ENCODE measurements around the gene CORO7. TPM values are rescaled to one million over a fixed set of nuclear protein-coding genes. Genes with fewer than 3 reads are reported as not detected.
"Not testable (repeated sequence)": the region's sequence is repeated elsewhere in the genome, so short reads cannot be mapped to it uniquely, and the experiment has no call there.

Gene CORO7
- total RNA-seq, 1 donor from 2014 or later = 9.6 TPM

DNA sequence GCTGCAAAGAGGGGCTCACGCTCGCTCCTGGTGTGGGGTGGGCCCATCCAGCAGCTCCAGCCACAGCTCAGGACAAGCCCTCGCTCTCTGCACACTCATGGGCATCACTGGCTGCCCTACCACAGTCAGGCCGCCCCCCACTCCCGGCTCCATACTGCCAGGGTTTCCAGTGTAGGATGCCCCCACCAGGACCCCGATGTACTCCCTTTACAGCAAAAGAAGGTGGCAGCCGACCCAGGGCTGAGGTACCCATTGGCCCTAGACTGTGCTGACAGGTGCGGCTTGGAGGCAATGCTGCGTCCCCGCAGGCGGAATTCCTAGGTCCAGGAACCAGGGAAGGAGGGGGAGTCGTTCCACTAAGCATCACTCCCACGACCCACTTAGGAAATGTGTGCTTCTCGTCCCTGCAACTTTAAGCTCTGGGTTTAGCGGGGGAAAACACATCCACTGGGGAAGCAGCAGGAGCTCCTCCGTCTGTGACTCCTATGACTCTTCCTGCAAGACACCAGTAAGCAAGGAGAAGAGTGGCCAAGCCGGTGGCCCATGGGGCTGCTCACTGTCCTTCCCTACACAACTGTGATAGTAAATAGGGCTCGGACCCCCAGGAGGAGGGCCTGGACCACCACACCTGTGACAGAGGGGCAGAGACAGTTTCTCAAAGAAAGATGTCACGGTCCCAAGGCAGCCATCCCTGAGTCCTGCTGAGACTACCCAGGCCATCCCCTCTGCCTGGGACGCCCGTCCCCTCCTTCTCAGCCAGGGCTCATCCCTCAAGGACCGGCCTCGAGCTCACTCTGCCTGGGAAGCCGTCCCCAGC is 13.1 kb downstream of the CORO7 start:
- ATAC-seq = peak; percentile 2
- no peak for DNase-seq (ENCODE audit: low spot score)

- ATAC-seq = peak; percentile 96
- peak; percentile 83 for DNase-seq (ENCODE audit: low spot score)
These were observed 13.8 kb downstream of the CORO7 start for GRCh38 chr16:4402439-4403132.

DNA sequence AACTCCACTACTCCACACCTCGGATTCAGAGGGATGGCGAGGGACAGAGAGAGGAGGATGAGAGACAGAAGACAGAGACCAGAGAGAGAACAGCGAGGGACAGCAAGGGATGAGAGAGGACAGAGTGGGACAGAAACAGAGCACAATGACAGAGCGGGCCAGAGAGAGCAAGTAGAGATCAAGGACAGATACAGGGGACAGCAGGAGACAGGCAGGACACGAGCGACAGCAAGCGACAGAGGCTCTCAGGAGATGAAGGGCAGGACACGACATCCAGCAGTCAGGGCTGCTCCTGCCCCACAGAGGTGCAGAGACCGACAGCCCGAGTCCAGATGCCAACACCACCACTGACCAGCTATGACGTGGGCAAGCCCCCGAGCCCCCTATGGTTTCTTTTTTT is 14.9 kb downstream of the CORO7 start:
- DNase-seq (ENCODE audit: low spot score) (no peak), ATAC-seq (no peak)

DNA sequence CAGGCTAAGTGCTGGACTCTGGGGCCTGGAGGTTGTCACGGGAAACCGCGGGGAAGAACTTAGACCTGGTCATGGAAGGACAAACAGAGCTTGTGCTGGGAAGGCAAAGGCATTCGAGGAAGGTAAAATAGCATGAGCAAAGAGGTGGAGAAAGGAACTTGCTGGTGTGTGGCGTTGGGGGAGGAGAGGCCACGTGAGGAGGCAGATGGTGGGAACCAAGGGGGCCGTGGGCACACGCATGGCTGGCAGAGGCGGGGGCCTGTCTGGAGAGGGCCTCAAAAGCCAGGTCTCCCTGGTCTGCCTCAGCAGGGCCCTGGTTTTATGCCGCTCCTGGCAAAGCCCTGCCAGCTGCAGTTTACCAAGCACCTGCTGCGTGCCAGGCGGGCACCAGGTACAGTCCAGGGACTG is 15.3 kb downstream of the CORO7 start:
- ATAC-seq (no peak), DNase-seq (ENCODE audit: low spot score) (no peak)

- ATAC-seq (no peak), DNase-seq (ENCODE audit: low spot score) (no peak)
These were observed 17.2 kb downstream of the CORO7 start for GRCh38 chr16:4399001-4399730.

DNA sequence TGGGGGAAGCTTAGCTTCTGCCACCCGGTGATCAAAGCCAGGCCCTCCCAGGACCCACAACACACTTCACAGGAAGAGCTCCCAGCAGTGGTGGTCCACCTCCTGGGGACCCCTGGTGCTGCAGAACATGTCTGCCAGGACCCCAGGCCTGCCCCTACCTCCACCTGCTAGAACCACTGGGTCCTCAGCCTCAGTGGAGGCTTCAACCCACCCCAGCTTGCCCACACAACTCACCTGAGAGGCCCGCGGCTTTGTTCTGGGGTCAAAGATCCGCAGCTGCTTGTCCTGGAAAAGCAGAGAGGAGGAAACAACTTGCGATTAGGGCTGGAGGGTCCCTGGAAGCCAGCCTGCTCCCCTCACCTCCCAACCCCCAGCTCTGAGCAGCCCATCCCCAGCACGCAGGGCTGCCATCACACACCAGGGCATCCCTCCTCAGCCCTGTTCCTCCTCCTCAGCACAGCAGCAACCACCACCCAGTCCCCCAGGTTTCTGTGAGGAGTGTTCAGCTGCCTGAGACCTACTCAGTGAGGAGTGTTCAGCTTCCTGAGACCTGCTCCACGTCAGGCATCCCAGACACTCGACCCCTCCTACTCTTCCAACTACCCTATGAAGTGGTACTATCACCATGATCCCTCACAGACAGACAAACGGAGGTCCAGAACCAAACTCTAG is 21.2 kb downstream of the CORO7 start:
- ATAC-seq (no peak), DNase-seq (ENCODE audit: low spot score) (no peak)

GRCh38 chr16:4393850-4394249 is 22.5 kb downstream of the CORO7 start:
- not testable (repeated sequence) for ATAC-seq; DNase-seq (ENCODE audit: low spot score)

GRCh38 chr16:4393240-4393600 is 23.2 kb downstream of the CORO7 start:
- DNase-seq (ENCODE audit: low spot score) (no peak), ATAC-seq (no peak)

- DNase-seq (ENCODE audit: low spot score) (no peak), ATAC-seq (no peak)
These were observed 23.8 kb downstream of the CORO7 start for GRCh38 chr16:4392382-4393239.

DNA sequence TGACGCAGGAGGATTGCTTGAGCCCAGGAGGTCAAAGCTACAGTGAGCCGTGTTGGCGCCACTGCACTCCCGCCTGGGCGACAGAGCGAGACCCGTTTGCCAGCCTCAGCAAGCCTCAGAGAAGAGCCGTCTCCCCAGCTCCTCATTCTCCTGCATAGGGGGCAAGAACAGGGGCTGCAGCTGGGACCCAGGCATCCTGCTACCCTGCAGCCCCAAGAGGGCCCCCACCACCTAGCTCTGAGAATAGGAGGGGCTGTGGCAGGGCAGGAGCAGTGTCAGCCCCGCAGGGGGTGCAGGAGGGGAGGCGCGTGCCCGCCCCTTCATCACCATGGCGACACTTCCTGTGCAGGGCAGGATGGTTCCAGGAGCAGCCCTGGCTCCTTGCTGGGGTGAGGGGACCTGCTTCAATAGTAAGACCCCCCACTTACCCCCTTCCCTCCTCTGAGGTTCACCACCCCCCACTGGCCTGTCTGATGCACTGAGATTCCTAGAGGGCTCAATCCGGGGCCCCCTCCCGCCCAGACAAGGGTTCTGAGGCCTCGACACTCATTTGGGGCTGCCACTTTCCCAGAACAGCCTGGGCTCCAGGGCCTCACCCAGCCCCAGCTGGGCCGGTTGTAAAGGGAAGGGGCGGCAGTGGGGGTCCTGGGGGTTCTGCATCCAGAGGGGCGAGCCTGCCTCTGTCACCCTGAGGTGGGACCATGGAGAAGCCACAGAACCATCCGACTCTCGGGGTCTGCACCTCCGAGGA is 24.6 kb downstream of the CORO7 start:
- ATAC-seq (no peak), DNase-seq (ENCODE audit: low spot score) (no peak)

GRCh38 chr16:4390266-4391260 is 25.8 kb downstream of the CORO7 start:
- ATAC-seq = no peak
- no peak for DNase-seq (ENCODE audit: low spot score)

DNA sequence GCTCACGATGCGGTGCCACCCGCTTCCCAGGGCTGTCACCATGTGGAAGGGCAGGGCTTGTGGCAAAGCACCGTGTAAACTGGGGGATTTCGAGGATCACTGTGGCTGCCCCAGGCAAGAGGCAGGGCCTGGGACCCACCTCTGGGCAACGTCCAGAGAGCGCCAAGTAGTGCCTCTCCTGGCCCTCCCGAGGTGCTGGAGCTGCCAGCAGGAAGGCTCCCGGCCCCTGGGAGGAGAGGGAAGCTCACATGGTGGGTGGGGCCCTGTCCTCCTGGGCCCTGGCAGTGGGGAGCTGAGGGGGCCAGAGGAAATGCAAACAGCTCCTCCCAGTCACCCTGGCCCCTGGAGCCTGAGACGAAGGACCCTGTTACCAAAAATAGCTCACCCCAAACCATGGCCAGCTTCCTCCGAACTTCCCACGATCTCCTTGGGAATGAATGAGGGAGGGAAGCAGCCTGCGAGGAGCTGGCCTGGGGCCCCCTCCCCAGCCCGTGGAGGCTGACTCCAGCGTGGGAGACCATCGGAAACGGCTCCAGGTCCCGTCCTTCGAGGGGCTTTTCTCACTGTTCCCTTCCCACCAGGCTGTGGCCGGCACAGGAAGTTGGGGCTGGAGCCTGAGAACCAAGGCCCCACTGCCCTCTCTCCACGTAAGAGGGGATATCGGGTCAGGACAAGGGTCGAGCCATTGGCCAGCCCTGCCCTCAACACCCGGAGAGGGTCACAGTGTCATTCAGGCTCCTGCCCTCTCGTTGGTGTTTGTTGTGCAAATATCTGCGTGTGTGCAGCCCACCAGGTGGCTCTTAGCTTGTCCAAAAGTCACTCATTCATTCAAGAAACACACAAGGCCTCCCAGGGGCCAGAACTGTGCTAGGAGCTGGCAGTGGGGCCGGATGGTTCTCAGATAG is 27.1 kb downstream of the CORO7 start:
- DNase-seq (ENCODE audit: low spot score) (no peak), ATAC-seq (no peak)

DNA sequence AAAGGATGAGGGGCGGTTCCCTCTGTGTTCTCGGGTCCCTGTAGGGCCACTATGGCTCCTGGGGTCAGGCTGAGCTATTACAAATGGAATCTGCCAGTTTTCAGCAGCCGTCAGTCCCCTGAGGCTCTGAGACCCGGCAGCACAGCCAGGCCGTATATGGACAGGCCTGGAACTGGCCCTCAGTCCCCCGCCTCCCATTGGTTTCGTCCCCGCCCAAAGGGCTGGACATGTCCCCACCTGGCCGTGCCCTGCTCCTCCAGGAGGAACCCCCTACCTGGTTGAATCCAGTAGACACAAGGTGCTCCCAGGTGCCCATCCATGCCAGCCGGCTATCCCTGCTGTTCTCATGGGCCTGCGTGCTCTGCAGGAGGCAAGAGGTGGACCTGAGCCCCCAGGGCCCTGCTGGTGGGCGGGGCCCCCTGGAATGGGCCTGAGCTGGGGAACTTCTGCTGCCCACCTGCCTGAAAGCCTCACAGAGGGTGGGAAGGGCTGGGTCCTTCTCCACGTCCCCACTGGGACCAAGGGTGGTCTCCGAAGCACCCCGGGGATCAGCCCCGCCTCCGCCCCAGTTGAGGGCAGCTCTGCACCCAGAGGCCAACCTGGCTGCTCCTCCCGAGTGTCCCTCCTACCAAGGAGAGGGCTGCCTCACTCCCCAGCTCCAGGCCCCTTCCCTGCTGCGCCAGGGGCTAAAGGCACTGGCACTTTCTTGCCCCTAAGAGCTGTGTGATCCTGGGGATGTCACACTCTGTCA is 27.9 kb downstream of the CORO7 start:
- ATAC-seq (no peak), DNase-seq (ENCODE audit: low spot score) (no peak)

DNA sequence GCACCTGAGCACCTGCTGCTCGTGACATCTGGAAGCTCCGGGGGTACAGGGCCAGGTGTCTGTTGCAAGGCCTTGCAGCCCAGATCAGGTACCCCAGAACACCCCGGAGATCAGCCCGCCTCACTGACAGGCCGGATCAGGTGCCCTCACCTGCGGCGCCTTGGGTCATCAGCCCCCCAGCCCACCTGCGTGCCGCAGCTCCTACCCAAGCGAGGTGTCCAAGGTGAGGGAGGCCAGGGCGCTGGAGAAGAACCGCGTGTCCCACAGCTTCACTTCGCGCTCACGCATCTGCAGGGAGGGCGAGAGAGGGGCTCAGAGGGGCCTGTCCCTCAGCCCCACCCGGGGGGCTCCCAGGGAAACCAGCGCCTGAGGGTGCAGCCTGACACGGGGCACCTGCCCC is 28.6 kb downstream of the CORO7 start:
- no peak for DNase-seq (ENCODE audit: low spot score)

GRCh38 chr16:4386951-4387565 is 29.3 kb downstream of the CORO7 start:
- ATAC-seq = no peak
- DNase-seq (ENCODE audit: low spot score) = no peak

More for the DNA sequence above, 28.6 kb downstream of the CORO7 start:
- ATAC-seq = no peak

GRCh38 chr16:4386451-4386805 is 30.0 kb downstream of the CORO7 start:
- DNase-seq (ENCODE audit: low spot score) (no peak), ATAC-seq (peak; percentile 8)
